Chondrocyte (in vitro differentiated cells): ENCODE measurements around the gene FOXP1. TPM values are rescaled to one million over a fixed set of nuclear protein-coding genes. Genes with fewer than 3 reads are reported as not detected.

Experiments used
- DNase-seq: peaks from one replicate; pipeline ENCODE4 v3.0.0; 2021; ENCODE audit warnings: mixed read lengths, low spot score
- H3K27ac Mint-ChIP-seq: one replicate; pipeline ENCODE4 v1.8.0; 2021; ENCODE audit warnings: mild to moderate bottlenecking, moderate library complexity, mixed read lengths; ENCODE audit not compliant: unreplicated experiment
- H3K27me3 Mint-ChIP-seq: 2 replicates; pipeline ENCODE4 v1.8.0; 2021; ENCODE audit warnings: low read depth, mixed read lengths
- H3K36me3 Mint-ChIP-seq: 2 replicates; pipeline ENCODE4 v1.8.0; 2021; ENCODE audit warnings: low read depth, mixed read lengths
- H3K4me1 Mint-ChIP-seq: 2 replicates; pipeline ENCODE4 v1.8.0; 2021; ENCODE audit warnings: low read depth, mild to moderate bottlenecking, mixed read lengths
- H3K4me3 Mint-ChIP-seq: one replicate; pipeline ENCODE4 v1.8.0; 2021; ENCODE audit warnings: mild to moderate bottlenecking, moderate library complexity, mixed read lengths; ENCODE audit not compliant: unreplicated experiment
- H3K9me3 Mint-ChIP-seq: 2 replicates; pipeline ENCODE4 v1.8.0; 2021; ENCODE audit warnings: low read depth, mixed read lengths
- total RNA-seq: library from RNA; stranded (reverse); gene quantifications from 3 replicates; pipeline ENCODE4 v1.2.1, GENCODE V29; 2021
- TF ChIP-seq, protein P1 (sequence below): fragments of 200-600 bp; sonication (generic); IDR thresholded peaks from 2 replicates; pipeline ENCODE4 v1.5.0; 2021; ENCODE audit warnings: antibody characterized with exemption, mild to moderate bottlenecking, moderate library complexity

FOXP1 gene
- total RNA-seq, 1 donor from 2014 or later = 206 TPM

DNA sequence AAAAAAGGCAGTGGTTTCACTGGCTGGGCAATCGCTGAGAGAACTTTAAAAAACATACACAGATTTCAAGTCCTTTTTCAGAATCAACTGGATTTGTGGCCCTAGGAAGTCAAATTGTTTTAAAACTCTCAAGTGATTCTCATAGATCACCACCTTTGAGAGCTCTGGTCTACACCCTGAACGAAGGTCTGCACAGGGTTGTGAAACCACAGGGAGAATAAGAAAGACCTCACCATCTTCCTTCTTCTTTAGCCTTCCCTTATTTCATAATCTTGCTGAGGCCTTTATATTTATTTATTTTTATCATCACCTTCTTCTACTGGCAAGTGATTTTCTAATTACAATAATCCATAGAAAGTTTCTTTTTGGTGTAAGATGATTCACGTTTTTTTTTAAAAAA is 58.1 kb downstream of the FOXP1 start:
- Mint-ChIP-seq H3K4me1 (peaks cover 76% of the 10 kb centered on the region), H3K9me3 (no peaks in the 10 kb centered on the region), H3K4me3 (no peak overlapping the region), H3K27me3 (no peaks in the 10 kb centered on the region), H3K36me3 (peaks cover 8% of the 10 kb centered on the region), H3K27ac (no peak overlapping the region)
- TF ChIP-seq, protein P1, sequence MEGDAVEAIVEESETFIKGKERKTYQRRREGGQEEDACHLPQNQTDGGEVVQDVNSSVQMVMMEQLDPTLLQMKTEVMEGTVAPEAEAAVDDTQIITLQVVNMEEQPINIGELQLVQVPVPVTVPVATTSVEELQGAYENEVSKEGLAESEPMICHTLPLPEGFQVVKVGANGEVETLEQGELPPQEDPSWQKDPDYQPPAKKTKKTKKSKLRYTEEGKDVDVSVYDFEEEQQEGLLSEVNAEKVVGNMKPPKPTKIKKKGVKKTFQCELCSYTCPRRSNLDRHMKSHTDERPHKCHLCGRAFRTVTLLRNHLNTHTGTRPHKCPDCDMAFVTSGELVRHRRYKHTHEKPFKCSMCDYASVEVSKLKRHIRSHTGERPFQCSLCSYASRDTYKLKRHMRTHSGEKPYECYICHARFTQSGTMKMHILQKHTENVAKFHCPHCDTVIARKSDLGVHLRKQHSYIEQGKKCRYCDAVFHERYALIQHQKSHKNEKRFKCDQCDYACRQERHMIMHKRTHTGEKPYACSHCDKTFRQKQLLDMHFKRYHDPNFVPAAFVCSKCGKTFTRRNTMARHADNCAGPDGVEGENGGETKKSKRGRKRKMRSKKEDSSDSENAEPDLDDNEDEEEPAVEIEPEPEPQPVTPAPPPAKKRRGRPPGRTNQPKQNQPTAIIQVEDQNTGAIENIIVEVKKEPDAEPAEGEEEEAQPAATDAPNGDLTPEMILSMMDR = no peak
- no peak for DNase-seq

DNA sequence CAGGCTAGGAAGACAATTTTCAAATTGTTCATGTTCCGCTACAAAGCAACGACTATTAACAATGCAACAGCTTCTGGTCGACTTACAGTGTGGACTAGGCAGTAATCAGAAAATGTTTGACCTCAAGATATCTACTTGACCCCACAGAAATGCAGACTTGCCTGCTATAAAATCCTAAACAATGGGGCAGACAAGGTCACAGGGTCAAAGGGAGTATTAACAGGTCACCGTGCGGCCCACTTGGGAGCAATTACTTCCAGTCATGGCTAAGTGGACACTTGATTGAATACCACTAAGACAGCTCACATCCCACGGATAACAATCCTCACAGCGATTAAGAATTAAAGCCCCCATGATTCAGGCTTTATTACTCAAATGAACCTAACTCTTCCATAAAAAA is 58.9 kb downstream of the FOXP1 start:
- H3K4me3 Mint-ChIP-seq = no peak overlapping the region
- peak overlapping the region; percentile 41 for H3K27ac Mint-ChIP-seq
- no peaks in the 10 kb centered on the region for H3K9me3 Mint-ChIP-seq
- DNase-seq = no peak
- peaks cover 8% of the 10 kb centered on the region for H3K36me3 Mint-ChIP-seq
- H3K27me3 Mint-ChIP-seq = no peaks in the 10 kb centered on the region
- TF ChIP-seq, protein P1 = no peak
- H3K4me1 Mint-ChIP-seq = peaks cover 80% of the 10 kb centered on the region

DNA sequence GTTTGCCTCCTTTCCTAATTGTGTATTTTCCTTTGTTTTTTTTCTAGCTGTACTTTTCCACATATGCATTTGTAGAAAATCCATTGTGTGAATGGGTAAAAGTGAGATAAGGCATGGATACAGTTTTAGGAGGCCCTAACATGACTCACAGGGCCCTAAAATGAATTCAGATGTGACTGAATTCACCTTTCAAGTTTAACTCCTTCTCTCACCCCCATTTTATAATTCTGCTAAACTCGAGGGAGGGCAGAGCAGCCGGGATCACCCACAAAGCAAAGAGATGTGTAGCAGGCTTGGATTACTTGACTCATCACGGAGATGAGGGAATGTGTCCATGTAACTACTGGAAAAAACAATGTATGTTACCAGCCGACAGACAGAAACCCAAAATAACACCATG is 59.9 kb downstream of the FOXP1 start:
- no peaks in the 10 kb centered on the region for H3K9me3 Mint-ChIP-seq
- H3K36me3 Mint-ChIP-seq = peaks cover 7% of the 10 kb centered on the region
- no peak overlapping the region for H3K4me3 Mint-ChIP-seq
- DNase-seq = no peak
- peak overlapping the region; percentile 71 for H3K27ac Mint-ChIP-seq
- TF ChIP-seq, protein P1 = no peak
- H3K4me1 Mint-ChIP-seq = peaks cover 79% of the 10 kb centered on the region
- no peaks in the 10 kb centered on the region for H3K27me3 Mint-ChIP-seq

DNA sequence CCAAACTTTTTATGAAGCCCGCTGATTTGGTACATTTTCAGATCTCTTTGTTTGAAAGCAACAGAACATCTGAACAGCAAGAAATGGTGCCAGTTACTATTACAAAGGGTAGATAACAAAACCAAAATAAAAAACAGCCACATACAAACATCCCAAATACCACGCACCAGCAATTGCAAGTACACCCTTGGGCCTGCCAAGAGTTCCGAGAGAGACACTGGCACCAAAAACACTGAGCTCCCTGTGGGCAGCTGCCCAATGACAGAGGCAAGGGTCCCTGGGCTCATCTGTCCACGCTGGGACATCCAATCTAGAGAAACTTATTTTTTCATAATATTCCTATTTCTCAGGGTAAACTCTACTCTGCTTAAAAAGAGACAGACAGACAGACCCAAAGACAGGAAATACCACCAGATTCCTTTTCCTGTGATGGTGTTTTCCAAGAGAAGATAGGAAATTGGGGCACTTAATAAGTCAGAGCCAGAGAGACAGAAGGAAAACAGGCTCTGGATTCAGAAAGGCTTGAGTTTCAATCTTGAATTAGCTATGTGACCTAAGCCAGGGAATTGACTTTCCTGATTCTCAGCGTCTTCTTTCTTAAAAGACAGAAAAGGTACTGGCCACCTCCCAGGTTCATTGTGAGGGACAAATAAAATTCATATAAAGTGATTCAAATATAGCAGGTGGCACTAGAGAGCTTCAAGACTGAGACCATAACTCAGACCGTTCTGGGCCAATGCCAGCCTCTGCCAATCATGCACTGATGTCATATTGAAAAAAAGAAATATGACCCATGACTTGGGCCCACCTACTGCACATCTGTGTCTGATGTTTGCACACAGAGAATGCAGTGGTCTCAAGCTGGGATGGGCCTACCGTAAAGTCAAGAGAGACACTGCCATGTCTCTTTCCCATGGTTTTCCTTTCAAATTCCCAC is 61.3 kb downstream of the FOXP1 start:
- H3K4me3 Mint-ChIP-seq = no peak overlapping the region
- no peaks in the 10 kb centered on the region for H3K9me3 Mint-ChIP-seq
- peaks cover 2% of the 10 kb centered on the region for H3K36me3 Mint-ChIP-seq
- no peaks in the 10 kb centered on the region for H3K27me3 Mint-ChIP-seq
- DNase-seq = no peak
- TF ChIP-seq, protein P1 = peak; percentile 42
- peak overlapping the region; percentile 83 for H3K27ac Mint-ChIP-seq
- peaks cover 80% of the 10 kb centered on the region for H3K4me1 Mint-ChIP-seq

DNA sequence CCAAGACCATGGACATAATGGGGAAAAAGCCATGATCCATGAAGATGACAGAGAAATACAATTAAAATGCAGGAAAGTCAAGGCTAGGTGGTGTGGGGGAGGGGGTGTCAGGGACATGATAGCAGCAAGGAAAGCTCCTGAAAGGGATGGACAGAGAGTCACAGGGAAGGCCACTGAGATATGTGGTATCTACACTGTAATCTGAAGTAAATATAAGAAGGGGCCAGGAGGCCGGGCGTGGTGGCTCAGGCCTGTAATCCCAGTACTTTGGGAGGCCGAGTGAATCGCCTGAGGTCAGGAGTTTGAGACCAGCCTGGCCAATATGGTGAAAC is 62.5 kb downstream of the FOXP1 start:
- H3K4me1 Mint-ChIP-seq = peaks cover 76% of the 10 kb centered on the region

More for the DNA sequence above, 62.5 kb downstream of the FOXP1 start:
- Mint-ChIP-seq H3K9me3 (no peaks in the 10 kb centered on the region), H3K27ac (peak overlapping the region; percentile 83), H3K27me3 (no peaks in the 10 kb centered on the region), H3K36me3 (peaks cover 2% of the 10 kb centered on the region), H3K4me3 (no peak overlapping the region)
- TF ChIP-seq, protein P1 = no peak
- no peak for DNase-seq
